NCI-H146 treated with DMSO at 0.1 percent for 48 hours (cell line): ENCODE results near the gene MBP.

ENCODE experiments used
- DNase-seq: peaks from one replicate; lab custom pipeline; 2025; ENCODE audit not compliant: unreplicated experiment; lab: John Stamatoyannopoulos, UW

The MBP gene

DNA sequence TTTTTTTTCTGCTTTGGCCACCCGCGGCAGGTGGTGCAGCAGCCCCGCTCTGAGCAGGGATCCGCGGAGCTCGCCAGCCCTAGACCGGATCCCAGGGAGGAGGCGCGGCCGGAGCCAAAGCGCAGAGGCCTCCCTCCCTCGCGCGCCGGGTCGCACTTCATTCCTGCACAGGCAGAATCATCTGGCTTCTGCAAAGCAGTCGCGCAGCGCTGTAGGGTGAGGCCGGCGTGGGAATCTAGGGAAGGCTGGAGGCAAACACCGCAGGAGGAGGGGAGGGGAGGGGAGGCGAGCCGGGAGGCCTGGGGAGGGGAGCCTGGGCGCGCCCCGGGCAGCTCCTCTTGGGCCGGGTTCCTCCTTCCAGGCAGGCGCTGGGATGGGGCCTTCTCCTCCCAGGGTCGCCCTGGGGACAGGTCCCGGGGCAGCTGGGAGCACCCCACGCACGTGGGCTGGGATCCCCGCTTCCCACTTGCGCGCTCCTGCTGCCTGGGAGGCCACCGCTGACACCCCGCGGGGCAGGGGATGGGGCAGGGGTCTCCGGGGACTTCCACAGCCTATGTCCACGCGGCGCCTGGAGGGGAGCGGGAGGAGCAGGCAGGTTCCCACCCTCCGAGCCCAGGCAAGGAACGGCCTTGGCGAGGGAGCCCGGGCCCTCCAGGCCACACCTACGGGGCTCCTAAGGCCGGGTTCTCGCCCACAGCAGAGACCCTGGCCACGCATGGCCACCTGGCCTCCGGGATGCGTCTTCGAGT, 45.0 kb downstream of the MBP start:
- no peak for DNase-seq

DNA sequence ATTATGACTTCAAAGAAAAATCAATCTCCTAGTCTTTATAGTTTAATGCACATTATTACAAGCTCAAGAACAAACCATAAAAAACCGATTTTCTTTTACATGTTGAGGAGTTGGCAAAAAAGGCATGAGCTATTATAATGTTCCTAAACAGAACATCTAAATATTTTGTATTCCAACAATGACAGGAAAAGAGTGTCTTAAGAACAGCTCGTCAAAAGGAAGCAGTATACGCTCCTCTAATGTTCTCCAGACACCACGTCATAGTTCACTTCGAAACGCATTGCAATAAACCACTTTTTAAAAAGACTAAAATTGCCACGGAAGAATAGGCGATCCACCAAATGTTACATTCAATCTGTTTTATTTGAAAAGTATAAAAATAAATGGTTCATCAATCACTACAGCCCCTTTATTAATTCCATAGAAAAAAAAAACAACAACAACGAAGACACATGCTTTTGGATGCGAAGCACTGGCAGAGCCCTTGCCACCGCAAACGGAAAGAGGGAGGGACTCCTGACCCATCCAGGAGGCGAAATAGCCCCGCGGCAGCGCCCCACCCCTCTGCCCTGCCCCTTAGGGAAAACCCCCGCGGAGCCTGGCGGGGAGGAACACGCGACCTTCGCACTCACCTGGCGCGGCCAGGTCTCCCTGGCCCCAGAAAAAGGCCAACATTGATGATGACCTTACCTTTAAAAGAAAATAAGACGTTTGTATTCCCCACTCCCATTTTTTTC, 45.8 kb downstream of the MBP start:
- no peak for DNase-seq

DNA sequence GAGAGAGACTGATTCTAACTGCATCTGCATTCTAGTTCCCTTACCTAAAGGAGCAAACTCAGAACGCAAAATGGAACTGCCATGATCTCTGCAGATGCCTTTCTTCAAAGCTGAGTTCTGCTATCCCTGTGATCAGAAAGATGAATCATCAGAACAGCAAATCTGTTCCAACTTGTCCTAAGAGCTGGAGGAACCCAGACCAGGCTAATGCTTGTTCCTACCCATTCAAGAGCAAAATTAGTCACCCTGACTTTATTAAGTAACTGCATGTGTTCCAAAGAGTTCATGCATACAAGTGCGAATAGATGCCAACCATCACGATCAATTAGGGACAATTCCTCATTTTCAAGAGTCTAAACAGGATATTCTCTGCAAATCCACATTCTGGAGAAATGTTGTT, 46.5 kb downstream of the MBP start:
- no peak for DNase-seq

DNA sequence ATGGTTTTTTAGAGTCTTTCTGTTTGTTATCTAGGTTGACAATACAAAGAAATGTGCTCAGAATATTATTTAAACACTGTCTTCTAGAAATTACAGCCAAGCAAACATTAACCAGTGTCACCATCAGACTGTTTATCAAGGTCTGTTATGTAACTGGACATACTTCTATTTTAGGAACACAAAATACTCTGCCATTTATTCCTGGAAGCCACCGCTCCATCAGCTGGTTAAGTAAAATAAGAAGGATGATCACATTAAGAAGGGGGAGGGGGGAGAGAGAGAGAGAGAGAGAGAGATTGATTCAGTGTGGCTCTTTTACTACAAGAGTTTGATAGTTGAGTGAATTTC, 47.9 kb downstream of the MBP start:
- DNase-seq = no peak

DNA sequence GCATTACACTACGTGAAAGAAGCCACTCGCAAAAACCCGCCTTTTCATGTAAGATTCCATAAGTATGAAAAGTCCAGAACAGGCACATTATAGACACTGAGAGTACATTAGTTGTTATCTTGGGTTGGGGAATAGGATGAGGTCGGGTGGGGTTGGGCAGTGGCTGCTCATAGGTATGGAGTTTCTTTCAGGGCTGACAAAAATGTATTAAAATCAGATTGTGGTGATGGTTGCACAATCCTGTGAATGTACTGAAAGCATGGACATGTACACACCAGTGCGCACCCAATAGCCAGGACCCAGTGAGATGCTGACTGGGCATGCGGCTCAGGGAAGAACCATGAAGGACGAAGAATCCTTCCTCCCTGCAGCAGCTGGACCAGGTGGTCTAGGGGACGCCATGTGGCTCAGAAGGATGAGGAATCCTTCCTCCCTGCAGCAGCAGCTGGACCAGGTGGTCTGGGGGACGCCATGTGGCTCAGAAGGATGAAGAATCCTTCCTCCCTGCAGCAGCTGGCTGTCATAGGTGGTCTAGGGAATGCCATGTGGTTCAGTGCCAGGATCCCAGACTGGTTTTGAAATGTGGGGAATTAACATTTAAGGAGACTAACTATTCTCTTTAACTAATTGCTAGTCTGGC, 50.1 kb downstream of the MBP start:
- no peak for DNase-seq

DNA sequence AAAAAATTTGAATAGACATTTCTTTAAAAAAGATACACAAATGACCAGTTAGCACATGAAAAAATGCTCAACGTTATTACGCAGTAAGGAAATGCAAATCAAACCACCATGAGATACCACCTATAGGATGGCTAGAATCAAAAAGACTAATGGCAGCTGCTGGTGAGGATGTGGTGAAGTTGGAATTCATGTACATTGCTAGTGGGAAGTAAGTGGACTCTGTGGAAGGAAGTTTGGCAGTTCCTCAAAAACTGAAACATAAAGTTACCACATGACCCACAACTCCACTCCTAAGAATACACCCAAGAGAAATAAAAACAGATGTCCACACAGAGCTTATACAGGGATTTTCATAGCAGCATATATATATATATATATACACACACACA, 51.2 kb downstream of the MBP start:
- no peak for DNase-seq

DNA sequence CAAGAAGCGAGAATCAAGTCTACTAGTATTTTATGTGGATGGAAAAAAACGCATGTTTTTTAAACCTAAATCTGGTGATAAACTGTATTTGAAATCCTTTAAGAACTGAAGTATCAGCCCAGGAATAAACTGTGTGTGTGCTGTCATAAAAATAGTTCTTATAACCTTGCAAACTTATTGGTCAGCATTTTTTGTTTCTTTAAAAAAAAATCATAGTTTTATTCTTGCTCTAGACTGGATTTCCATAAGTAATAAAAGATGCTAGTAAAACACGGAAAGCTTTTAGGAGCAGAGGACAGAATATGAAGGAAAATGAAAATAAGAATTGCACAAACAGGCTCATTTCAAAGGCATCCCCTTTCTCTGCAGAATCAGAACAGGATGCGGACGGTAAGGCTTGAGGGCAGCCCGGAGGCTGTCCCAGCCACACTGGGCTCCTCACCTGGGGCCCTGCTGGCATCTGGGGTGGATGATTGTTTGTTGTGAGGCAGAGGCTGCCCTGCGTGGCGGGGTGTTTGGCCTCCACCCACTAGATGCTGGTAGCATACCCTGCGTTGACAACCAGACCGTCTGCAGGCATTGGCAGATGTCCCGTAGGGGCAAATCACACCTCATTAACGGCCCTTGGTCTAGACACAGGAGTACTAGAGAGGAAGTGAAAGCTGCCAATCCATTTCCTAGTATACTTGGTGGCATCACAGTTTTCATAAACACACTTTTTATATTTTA, 52.5 kb downstream of the MBP start:
- no peak for DNase-seq

DNA sequence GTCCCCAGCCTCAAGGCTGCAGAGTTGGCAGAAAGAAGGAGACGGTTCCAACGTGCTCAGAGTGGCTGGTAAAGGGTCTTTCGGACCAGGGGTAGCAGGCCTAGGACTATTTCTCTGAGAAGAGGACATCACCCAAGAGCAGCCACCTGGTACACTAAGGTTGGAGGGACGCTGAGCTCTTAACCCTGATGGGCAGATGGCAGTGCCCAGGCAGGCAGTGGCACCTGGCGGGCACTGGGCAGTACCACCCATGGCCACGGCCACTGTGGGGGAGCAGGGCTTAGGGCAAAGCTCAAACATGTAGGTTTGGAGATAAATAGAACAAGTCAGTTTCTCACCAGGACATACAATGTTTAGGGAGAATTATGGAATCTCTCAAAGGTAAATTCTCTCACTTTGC, 53.5 kb downstream of the MBP start:
- DNase-seq = no peak

DNA sequence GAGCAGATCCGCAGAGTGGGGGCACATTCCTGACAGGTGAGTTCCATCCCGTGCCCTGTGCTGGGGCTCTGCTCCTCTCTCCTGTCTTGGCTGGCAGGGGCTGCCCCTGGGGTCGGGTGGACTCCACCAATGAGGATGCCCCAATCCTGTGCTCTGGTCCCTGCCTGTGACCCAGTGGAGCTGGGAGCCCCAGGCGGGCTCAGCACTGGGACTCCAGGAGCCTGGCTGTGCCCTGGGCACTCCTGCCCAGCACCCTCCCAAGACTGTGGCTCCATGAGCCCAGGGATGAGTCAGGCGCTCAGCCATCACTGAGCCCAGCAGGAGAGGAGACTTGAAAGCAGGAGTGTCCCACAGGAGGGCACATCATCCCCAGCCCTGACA, 53.9 kb downstream of the MBP start:
- DNase-seq = no peak

DNA sequence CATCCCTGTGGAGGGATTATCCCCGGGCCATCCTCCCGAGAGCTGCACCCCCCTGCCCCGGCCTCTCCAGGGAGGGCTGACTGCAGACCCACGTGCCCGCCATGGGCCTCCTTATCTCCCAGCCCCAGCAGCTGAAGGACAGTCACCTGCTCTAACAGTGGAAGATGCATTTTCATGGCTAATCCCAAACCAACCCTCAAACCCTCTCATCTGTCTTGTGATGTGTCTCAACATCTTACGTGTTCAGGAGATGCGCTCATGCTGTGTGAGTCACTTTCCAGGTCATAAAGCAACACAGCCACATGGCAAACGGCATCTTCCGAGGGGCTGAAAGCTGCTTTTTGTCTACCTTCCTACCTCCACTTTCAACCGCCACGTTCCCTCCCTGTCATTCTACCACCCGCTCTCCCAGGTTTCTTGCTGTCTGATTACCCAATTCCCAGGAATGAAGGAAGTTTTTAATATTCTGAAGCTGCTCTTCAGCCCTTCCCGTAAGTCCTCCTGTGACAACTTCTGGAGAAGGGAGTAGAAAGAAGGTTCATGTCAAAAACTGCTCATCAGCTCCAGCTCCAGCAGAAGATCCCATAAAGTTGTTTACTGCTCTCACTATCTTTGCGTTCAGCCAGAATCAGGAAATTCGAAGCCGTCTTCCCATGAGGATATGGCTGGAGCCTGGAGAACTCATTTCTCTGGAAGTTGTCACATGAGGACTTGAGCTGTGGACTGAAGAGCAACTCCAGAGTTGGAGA, 54.5 kb downstream of the MBP start:
- DNase-seq = no peak

DNA sequence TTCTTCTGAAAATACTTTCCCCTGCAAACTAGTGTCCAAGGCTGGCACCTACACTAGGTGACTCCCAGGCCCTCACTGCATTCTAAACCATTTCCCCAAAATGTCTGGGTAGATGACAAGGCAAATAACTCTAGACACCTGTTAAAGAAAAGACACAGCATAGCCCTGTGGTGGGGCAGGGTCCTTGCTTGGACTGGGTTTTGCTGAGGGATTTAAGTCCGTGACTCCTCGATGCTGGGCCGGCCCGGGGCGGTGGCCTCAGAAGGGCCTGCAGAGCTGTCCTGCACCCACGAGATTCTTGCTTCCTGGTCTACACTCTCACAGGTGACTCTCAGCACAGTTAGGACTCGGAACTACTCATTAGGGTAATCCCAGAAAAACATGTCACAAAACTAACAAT, 55.2 kb downstream of the MBP start:
- DNase-seq = no peak

DNA sequence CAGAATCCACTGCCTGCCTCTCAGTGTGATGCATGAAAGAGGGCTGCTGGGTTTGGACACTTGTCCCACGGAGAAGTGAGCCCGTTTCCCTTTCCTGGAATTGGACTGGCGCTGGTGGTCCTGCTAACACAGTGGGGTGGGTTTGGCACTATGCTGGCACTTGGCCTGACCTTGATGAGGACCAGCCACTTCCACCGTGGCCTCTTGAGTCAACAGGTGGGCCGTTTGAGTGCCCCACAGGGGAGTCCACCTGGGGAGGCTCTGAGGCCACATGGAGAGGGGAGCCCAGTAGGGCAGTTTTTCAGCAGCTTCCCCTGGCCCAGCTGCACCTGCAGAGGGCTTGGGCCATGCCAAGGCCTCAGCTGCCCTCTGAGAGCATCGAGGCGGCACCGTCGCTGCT, 56.5 kb downstream of the MBP start:
- no peak for DNase-seq

DNA sequence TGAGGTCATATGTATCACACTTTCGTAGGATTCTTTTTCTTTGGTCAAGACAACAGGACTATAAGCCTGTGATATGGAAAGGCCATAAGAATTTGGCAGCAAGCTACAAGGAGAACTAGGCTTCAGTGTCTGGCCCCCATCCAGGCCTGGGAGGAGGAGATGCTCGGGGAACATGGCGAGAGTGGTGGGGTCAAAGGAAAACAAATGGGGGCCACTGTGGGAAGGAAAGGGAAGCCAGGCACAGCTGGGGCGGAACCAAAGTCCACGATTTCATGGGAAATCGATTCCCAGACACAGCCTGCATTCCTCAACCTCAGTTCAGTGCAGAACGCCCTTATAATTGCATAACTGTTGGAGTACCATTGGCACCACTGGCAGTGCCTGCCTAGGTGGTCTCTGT, 58.2 kb downstream of the MBP start:
- no peak for DNase-seq

DNA sequence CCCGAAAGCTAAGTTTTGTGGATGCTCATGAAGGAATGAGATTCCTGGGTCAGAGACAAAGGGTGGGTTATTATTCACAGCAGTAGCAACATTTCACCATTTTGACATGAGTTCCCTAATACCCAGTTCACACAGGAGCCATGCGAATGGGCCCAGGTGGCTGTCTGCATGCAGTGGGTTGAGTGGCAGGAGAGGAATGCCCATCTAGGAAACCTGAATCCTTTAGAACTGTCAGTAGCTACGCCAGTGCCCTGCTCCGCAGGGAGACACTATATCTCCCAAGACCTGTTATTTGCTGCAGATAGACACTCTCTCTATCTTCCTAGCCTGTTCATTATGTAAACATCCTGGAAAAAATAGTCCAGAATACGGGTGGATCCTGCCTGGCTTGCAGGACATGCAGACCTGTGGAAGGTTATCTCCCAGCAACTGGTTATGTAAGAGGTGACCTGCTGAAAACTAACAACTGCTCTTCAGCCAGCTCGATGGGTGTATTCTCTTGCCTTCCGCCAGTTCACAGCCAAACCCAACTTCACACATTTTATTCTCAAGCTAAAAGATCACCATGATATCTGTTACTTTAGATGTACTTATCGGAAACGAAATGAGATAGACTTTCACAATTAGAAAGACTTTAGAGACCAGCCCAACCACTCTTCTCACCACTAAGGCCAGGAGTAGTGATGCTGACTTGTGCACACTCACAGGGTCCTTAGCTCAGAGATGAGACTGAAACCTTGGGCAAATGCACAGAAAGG, 59.1 kb downstream of the MBP start:
- no peak for DNase-seq

DNA sequence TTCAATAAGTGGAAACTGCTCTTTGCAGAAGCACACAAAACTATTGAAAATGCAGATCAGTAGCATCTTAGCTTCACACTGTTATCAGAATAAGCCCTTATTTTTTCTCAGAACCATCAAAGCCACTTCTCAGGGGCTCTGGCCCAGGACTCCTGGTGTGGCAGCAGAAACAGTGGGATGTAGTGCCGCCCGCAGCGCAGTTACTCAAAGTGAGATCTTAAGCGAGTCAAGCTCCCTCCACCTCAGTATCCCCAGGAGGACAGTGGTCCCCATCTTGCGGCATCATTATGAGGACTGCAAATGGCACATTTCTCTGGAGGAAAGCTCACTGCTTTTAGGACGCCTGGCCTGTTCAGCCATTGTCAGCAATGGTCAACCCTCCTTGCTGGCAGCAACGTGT, 60.0 kb downstream of the MBP start:
- no peak for DNase-seq

DNA sequence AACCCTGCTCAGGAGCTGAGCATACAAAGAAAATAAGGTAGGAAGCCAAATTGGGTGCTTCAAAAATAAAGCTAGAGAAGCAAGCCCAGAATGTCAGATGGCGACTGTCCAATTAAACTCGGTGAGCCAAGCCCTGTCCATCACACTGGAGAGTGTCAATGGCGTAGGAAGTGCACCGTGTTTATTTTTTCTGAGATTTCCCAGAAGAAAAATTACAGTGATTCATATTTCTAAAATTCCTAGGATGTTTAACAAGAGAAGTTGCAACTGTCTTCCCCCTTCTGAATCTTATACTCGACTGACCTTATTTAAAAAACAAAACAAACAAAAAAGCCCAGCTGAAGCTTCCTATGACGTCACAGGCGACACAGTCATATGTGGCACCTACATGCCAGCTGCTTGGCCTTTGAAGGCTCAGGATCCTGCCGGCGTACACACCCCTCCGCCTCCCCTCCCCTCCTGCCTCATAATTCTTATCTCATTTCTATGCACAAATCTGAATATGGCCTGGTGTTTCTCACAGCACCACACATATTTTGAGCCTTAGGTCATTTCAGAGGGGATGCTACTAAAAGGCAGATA, 60.8 kb downstream of the MBP start:
- no peak for DNase-seq

DNA sequence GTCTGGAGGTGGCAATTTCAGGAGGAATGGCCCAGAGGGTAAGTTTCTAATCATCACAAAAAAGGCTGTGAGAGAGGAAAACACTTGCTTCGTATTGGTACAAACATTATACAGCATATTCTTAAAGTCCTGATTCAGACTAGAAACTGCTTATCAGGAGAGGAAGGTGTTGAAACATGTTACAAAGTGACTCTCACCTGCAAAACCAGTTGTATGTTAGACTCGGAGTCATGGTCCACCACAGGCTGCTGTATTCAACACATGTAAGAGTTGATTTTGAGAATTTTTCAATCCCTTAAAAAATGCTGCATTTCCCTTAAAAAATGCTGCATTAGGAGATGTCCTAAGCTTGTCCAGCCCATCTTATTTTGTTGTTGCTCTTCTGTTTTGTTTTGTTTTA, 61.5 kb downstream of the MBP start:
- DNase-seq = no peak

DNA sequence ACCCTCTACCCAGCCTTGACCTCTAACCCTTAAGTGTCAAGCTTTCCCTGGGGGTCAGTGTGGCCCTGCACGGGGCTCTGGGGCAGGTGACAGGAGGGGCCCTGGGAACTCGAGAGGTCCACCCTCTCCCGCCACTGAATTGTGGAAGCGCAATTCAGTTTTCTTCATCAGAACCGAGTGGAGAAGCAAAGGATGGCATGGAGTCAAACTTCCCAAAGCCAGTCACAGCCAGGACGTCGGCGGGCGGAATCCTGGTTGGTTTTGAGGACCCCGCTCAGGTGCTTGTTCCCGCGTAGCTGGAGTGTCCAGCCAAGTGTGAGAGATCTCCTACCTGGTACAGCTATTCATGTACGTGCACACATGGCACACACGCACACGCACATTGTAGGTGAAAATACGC, 62.0 kb downstream of the MBP start:
- no peak for DNase-seq

DNA sequence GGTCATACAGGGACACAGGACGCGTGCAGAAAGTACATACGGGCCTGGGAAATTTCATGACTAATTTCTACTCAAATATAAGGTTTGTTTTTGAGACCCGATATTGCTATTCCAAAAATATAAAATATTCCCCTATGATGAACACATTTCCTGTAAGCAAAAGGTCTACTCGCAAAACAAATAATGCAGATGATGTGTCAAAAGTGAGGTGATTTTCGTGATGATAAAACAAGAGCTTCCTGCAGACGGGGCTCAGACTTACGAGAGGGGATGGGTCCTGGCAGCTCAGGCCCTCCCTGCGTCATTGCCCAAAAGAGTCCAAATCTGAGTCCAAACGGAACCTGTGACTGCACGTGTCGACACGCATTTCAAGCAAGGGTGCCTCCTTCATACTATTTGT, 62.7 kb downstream of the MBP start:
- DNase-seq = no peak

DNA sequence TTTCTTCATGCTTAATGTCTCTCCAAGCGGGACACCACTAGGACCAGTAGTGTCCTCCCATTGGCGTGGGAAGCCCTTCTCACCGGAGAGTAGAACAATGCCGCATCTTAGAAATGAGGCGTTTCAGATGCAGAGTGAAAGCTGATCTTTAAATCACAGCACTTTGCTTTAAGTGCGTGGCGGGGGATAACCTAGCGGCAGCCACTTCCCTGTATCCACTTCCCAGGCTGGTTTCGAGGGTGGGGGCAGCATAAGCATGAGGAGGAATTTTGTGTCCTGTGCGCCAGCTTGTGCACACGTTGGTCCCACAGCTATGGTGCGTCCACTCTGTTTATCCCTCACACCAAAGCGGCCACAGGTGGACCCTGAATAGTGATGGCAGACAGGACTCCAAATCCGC, 63.1 kb downstream of the MBP start:
- no peak for DNase-seq
